Prostate gland (tissue), 2 donors: ENCODE measurements around the gene CHRNE.

Source experiments
- POLR2A ChIP-seq: fragments of 450-650 bp; IDR thresholded peaks from one replicate; pipeline ENCODE4 v1.6.1; 2016; ENCODE audit warnings: antibody characterized with exemption, mild to moderate bottlenecking
- TF ChIP-seq, protein P1 (sequence below), 4 experiments: fragments of 200-600 bp in 2 of 4; fragments of 450-650 bp in 2 of 4; sonication (generic) in 2 of 4; IDR thresholded peaks; 1 replicate in 3 of 4; 2 replicates in 1 of 4; pipeline ENCODE4 v1.5.1; 2016 to 2019; ENCODE audit warnings: antibody characterized with exemption in 4 of 4, mild to moderate bottlenecking in 2 of 4, moderate library complexity in 2 of 4

DNA sequence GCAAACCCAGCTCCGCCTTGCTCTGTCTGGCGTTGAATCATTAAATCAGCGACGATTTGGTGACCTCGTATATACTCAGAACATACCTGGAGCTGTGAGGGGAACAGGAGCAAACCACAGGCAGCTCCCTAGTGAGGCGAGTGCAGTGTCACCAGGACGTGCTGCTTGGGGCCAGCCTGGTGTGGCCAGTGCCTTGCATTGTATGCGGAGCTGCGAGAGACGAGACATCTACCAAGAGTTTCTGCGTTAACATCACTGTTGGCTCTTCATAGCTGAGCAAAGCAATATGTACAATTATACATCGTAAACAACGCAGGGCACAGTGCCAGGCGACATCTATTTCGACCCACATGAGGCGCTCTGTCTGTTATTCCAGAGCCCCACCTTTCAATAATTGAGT lies 41.8 kb downstream of the CHRNE start:
- TF ChIP-seq, protein P1, sequence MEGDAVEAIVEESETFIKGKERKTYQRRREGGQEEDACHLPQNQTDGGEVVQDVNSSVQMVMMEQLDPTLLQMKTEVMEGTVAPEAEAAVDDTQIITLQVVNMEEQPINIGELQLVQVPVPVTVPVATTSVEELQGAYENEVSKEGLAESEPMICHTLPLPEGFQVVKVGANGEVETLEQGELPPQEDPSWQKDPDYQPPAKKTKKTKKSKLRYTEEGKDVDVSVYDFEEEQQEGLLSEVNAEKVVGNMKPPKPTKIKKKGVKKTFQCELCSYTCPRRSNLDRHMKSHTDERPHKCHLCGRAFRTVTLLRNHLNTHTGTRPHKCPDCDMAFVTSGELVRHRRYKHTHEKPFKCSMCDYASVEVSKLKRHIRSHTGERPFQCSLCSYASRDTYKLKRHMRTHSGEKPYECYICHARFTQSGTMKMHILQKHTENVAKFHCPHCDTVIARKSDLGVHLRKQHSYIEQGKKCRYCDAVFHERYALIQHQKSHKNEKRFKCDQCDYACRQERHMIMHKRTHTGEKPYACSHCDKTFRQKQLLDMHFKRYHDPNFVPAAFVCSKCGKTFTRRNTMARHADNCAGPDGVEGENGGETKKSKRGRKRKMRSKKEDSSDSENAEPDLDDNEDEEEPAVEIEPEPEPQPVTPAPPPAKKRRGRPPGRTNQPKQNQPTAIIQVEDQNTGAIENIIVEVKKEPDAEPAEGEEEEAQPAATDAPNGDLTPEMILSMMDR (IDR thresholded peaks at IDR 0.05) = no peak
- TF ChIP-seq POLR2A = no peak
